ENCODE data around the gene FBL.
"Not testable (repeated sequence)": the region's sequence is repeated elsewhere in the genome, so short reads cannot be mapped to it uniquely, and the experiment has no call there.

DNA sequence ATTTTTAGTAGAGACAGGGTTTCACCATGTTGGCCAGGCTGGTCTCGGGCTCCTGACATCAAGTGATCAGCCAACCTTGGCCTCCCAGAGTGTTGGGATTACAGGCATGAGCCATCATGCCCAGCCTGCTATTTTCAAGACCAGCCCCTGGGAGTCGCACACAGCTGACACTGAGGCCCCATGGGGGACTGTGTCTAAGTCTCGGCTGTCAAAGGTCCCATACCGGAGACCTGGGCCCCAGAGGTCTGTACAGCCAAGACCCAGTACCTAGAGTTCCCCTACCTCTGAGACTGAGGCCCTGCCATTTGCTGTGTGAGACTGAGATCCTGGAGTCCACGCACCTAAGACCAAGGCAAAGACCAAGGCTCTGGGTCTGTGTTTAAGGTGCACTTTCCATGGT, 34.1 kb upstream of the FBL start:
- TF ChIP-seq, protein P1, sequence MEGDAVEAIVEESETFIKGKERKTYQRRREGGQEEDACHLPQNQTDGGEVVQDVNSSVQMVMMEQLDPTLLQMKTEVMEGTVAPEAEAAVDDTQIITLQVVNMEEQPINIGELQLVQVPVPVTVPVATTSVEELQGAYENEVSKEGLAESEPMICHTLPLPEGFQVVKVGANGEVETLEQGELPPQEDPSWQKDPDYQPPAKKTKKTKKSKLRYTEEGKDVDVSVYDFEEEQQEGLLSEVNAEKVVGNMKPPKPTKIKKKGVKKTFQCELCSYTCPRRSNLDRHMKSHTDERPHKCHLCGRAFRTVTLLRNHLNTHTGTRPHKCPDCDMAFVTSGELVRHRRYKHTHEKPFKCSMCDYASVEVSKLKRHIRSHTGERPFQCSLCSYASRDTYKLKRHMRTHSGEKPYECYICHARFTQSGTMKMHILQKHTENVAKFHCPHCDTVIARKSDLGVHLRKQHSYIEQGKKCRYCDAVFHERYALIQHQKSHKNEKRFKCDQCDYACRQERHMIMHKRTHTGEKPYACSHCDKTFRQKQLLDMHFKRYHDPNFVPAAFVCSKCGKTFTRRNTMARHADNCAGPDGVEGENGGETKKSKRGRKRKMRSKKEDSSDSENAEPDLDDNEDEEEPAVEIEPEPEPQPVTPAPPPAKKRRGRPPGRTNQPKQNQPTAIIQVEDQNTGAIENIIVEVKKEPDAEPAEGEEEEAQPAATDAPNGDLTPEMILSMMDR (IDR thresholded peaks at IDR 0.05), result not testable (repeated sequence)
- TF ChIP-seq POLR2AphosphoS5 (IDR thresholded peaks at IDR 0.05; ENCODE audit: low read depth, low read length); SIN3A (IDR thresholded peaks at IDR 0.05; ENCODE audit: borderline replicate concordance, insufficient read depth, low read depth, low read length): not testable (repeated sequence)
- TF ChIP-seq, protein P2, sequence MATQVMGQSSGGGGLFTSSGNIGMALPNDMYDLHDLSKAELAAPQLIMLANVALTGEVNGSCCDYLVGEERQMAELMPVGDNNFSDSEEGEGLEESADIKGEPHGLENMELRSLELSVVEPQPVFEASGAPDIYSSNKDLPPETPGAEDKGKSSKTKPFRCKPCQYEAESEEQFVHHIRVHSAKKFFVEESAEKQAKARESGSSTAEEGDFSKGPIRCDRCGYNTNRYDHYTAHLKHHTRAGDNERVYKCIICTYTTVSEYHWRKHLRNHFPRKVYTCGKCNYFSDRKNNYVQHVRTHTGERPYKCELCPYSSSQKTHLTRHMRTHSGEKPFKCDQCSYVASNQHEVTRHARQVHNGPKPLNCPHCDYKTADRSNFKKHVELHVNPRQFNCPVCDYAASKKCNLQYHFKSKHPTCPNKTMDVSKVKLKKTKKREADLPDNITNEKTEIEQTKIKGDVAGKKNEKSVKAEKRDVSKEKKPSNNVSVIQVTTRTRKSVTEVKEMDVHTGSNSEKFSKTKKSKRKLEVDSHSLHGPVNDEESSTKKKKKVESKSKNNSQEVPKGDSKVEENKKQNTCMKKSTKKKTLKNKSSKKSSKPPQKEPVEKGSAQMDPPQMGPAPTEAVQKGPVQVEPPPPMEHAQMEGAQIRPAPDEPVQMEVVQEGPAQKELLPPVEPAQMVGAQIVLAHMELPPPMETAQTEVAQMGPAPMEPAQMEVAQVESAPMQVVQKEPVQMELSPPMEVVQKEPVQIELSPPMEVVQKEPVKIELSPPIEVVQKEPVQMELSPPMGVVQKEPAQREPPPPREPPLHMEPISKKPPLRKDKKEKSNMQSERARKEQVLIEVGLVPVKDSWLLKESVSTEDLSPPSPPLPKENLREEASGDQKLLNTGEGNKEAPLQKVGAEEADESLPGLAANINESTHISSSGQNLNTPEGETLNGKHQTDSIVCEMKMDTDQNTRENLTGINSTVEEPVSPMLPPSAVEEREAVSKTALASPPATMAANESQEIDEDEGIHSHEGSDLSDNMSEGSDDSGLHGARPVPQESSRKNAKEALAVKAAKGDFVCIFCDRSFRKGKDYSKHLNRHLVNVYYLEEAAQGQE (IDR thresholded peaks at IDR 0.05; ENCODE audit: insufficient read depth in 1 of 2, low read depth in 2 of 2, low read length in 1 of 2), result not testable (repeated sequence)

Data from Panc1 (cell line).